SK-N-SH (cell line): Measurements from ENCODE around the gene TMIGD2.

Source experiments
- CTCF ChIP-seq: fragments of 200-600 bp; sonication (generic); IDR thresholded peaks from 2 replicates; pipeline ENCODE4 v1.6.1; 2017; ENCODE audit warnings: antibody characterized with exemption, mild to moderate bottlenecking, moderate library complexity
- EP300 ChIP-seq, 2 experiments: IDR thresholded peaks; 2 replicates each; pipeline versions ENCODE4 v1.4.0 to v1.6.1; 2012; ENCODE audit warnings: borderline replicate concordance in 1 of 2, low read depth in 1 of 2, low read length in 1 of 2
- GABPA ChIP-seq: IDR thresholded peaks from 2 replicates; pipeline ENCODE4 v1.4.0; 2012; ENCODE audit warnings: low read depth, mild to moderate bottlenecking
- JUND ChIP-seq: IDR thresholded peaks from 2 replicates; pipeline ENCODE4 v1.4.0; 2012
- MAX ChIP-seq: IDR thresholded peaks from 2 replicates; pipeline ENCODE4 v1.4.0; 2012; ENCODE audit warnings: low read depth
- POLR2AphosphoS5 ChIP-seq: IDR thresholded peaks from 2 replicates; pipeline ENCODE4 v1.6.1; 2012; ENCODE audit warnings: low read depth, low read length
- RAD21 ChIP-seq: IDR thresholded peaks from 2 replicates; pipeline ENCODE4 v1.6.1; 2012; ENCODE audit warnings: mild to moderate bottlenecking, low read length
- REST ChIP-seq: IDR thresholded peaks from 2 replicates; pipeline ENCODE4 v1.6.1; 2012; ENCODE audit warnings: mild to moderate bottlenecking, low read depth, low read length, moderate library complexity
- RXRA ChIP-seq: IDR thresholded peaks from 2 replicates; pipeline ENCODE4 v1.4.0; 2012; ENCODE audit warnings: low read depth, mild to moderate bottlenecking, borderline replicate concordance
- SIN3A ChIP-seq: IDR thresholded peaks from 2 replicates; pipeline ENCODE4 v1.6.1; 2012; ENCODE audit warnings: low read depth, mild to moderate bottlenecking, low read length, moderate library complexity, borderline replicate concordance
- TCF12 ChIP-seq: IDR thresholded peaks from 2 replicates; pipeline ENCODE4 v1.4.0; 2012
- USF1 ChIP-seq: IDR thresholded peaks from 2 replicates; pipeline ENCODE4 v1.4.0; 2012; ENCODE audit warnings: low read depth, borderline replicate concordance

GRCh38 chr19:4319067-4319718, 17.0 kb upstream of the TMIGD2 start:
- no peak for TF ChIP-seq EP300 (IDR thresholded peaks at IDR 0.05; ENCODE audit: borderline replicate concordance in 1 of 2, low read depth in 1 of 2, low read length in 1 of 2)
- TF ChIP-seq POLR2AphosphoS5: no peak
- TF ChIP-seq CTCF: no peak
- no peak for TF ChIP-seq TCF12
- no peak for TF ChIP-seq RXRA
- TF ChIP-seq USF1: no peak
- no peak for TF ChIP-seq REST
- TF ChIP-seq RAD21: no peak
- TF ChIP-seq MAX: no peak
- no peak for TF ChIP-seq SIN3A
- no peak for TF ChIP-seq JUND
- TF ChIP-seq GABPA: no peak
